NCI-H526 (cell line): Measurements from ENCODE around the gene BARHL2.

Experiments used
- DNase-seq, 2 experiments: peaks; one replicate each; lab custom pipeline; 2025; lab: John Stamatoyannopoulos, UW

The BARHL2 gene

GRCh38 chr1:90724926-90725656 lies 8.0 kb upstream of the BARHL2 start:
- peak in 1 of 2 experiments; percentile 46 for DNase-seq

GRCh38 chr1:90724361-90724760 lies 7.3 kb upstream of the BARHL2 start:
- no peak for DNase-seq

GRCh38 chr1:90723590-90724108 lies 6.5 kb upstream of the BARHL2 start:
- peak in 1 of 2 experiments; percentile 7 for DNase-seq

GRCh38 chr1:90722874-90723589 lies 5.9 kb upstream of the BARHL2 start:
- DNase-seq, result no peak

- DNase-seq, result peak; percentile 79 to 88
Observed at GRCh38 chr1:90721210-90722194, 4.4 kb upstream of the BARHL2 start.

GRCh38 chr1:90720145-90720636 lies 3.1 kb upstream of the BARHL2 start:
- DNase-seq, result no peak

GRCh38 chr1:90719330-90720144 lies 2.4 kb upstream of the BARHL2 start:
- no peak for DNase-seq

GRCh38 chr1:90718411-90719329 lies 1.6 kb upstream of the BARHL2 start:
- DNase-seq, result peak in 1 of 2 experiments; percentile 19

GRCh38 chr1:90717665-90718410 lies 736 bp upstream of the BARHL2 start:
- no peak for DNase-seq

- no peak for DNase-seq
Observed at GRCh38 chr1:90717356-90717664, 208 bp upstream of the BARHL2 start.

GRCh38 chr1:90716243-90716551 lies 905 bp downstream of the BARHL2 start:
- DNase-seq, result no peak

- no peak for DNase-seq
Observed at GRCh38 chr1:90715309-90715708, 1.8 kb downstream of the BARHL2 start.

GRCh38 chr1:90714521-90714951 lies 2.6 kb downstream of the BARHL2 start:
- DNase-seq, result no peak

- no peak for DNase-seq
Observed at GRCh38 chr1:90713741-90714509, 3.2 kb downstream of the BARHL2 start.

- no peak for DNase-seq
Observed at GRCh38 chr1:90712915-90713730, 4.0 kb downstream of the BARHL2 start.

GRCh38 chr1:90712153-90712856 lies 4.8 kb downstream of the BARHL2 start:
- DNase-seq, result no peak

- no peak for DNase-seq
Observed at GRCh38 chr1:90711696-90712095, 5.4 kb downstream of the BARHL2 start.
